PC-3 (cell line): ENCODE measurements around the gene PDE2A. TPM values are rescaled to one million over a fixed set of nuclear protein-coding genes. Genes with fewer than 3 reads are reported as not detected.

ENCODE experiments used
- ATAC-seq: fragments of 200-7000 bp; cut with Tn5 transposase; 2 replicates; pipeline ENCODE4 v1.9.1; 2020; ENCODE audit warnings: mild to moderate bottlenecking, moderate library complexity
- BruUV-seq: library from RNA; stranded (reverse); fragments of 400-500 nt; replicated peaks from 2 replicates; lab custom pipeline; 2021; lab: Mats Ljungman, UMichigan
- CTCF ChIA-PET: fragments of 300-600 bp; sonication (Branson Sonifier 250); formaldehyde crosslinking; loops from one replicate; lab custom pipeline; 2022; ENCODE audit warnings: antibody characterized with exemption; lab: Charles Lee
- POLR2A ChIA-PET: fragments of 300-600 bp; sonication (Branson Sonifier 250); formaldehyde crosslinking; loops from one replicate; lab custom pipeline; 2022; ENCODE audit warnings: antibody characterized with exemption; ENCODE audit not compliant: unreplicated experiment; lab: Charles Lee
- DNase-seq: peaks from one replicate; pipeline ENCODE4 v3.0.0-alpha.2; 2015
- H2AFZ ChIP-seq: fragments of 300-600 bp; sonication (generic); 2 replicates; pipeline ENCODE4 v1.6.0; 2016; ENCODE audit warnings: antibody characterized with exemption, low read length
- H3F3A ChIP-seq: fragments of 300-600 bp; sonication (generic); one replicate; pipeline ENCODE4 v1.6.0; 2017; ENCODE audit warnings: antibody characterized with exemption, low read length, control low read depth, mild to moderate bottlenecking; ENCODE audit not compliant: unreplicated experiment
- H3K27ac ChIP-seq: fragments of 300-600 bp; sonication (generic); 2 replicates; pipeline ENCODE4 v1.5.1; 2016; ENCODE audit warnings: mild to moderate bottlenecking, low read length
- H3K27me3 ChIP-seq: fragments of 300-600 bp; sonication (generic); 2 replicates; pipeline ENCODE4 v1.6.1; 2016; ENCODE audit warnings: low read length, mixed read lengths
- H3K36me3 ChIP-seq: fragments of 300-600 bp; sonication (generic); 2 replicates; pipeline ENCODE4 v1.6.1; 2016; ENCODE audit warnings: low read depth, mixed run types, low read length, mixed read lengths
- H3K4me1 ChIP-seq: fragments of 300-600 bp; sonication (generic); 2 replicates; pipeline ENCODE4 v1.5.1; 2016; ENCODE audit warnings: low read length; ENCODE audit not compliant: insufficient read depth
- H3K4me2 ChIP-seq: fragments of 300-600 bp; sonication (generic); 2 replicates; pipeline ENCODE4 v1.6.0; 2016; ENCODE audit warnings: low read length
- H3K4me3 ChIP-seq: fragments of 300-600 bp; sonication (generic); 2 replicates; pipeline ENCODE4 v1.5.1; 2016; ENCODE audit warnings: mild to moderate bottlenecking, low read length, mixed read lengths
- H3K79me2 ChIP-seq: fragments of 300-600 bp; sonication (generic); 2 replicates; pipeline ENCODE4 v1.6.1; 2017; ENCODE audit warnings: low read length, mixed read lengths
- H3K9ac ChIP-seq: fragments of 300-600 bp; sonication (generic); 2 replicates; pipeline ENCODE4 v1.6.0; 2016; ENCODE audit warnings: mild to moderate bottlenecking, low read length
- H3K9me2 ChIP-seq: fragments of 300-600 bp; sonication (generic); replicated peaks from 2 replicates; pipeline ENCODE4 v1.6.1; 2016; ENCODE audit warnings: mixed run types, low read length, mixed read lengths
- H3K9me3 ChIP-seq: fragments of 300-600 bp; sonication (generic); 2 replicates; pipeline ENCODE4 v1.6.1; 2016; ENCODE audit warnings: low read length, mixed read lengths
- H4K20me1 ChIP-seq: fragments of 300-600 bp; sonication (generic); 2 replicates; pipeline ENCODE4 v1.6.1; 2016; ENCODE audit warnings: low read length, mixed read lengths
- EZH2 ChIP-seq: fragments of 300-600 bp; sonication (generic); IDR thresholded peaks from one replicate; pipeline ENCODE4 v1.6.1; 2017; ENCODE audit warnings: antibody characterized with exemption, mild to moderate bottlenecking, low read length; ENCODE audit not compliant: unreplicated experiment
- EZH2phosphoT487 ChIP-seq: fragments of 300-600 bp; sonication (generic); IDR thresholded peaks from 2 replicates; pipeline ENCODE4 v1.6.1; 2018; ENCODE audit warnings: mild to moderate bottlenecking, antibody characterized with exemption, low read length, borderline replicate concordance
- intact Hi-C: fragments of 100-400 bp; cut with micrococcal nuclease; formaldehyde crosslinking; loops from 2 replicates; pipeline ENCODE4 v1.9.0; 2023
- total RNA-seq: library from RNA; depleted of rRNA; stranded (reverse); fragments of >200 nt; gene quantifications from 2 replicates; pipeline ENCODE4 v1.2.3, GENCODE V29; 2014
- TF ChIP-seq, protein P1 (sequence below): fragments of 300-600 bp; sonication (generic); conservative IDR thresholded peaks from 2 replicates; pipeline ENCODE4 v1.5.1; 2017; ENCODE audit warnings: antibody characterized with exemption, low read depth, mild to moderate bottlenecking, low read length

The PDE2A gene
- total RNA-seq, 1 experiment from 2014 or later, result 2.6 TPM

- H3K27me3 ChIP-seq, result peaks cover 24% of the 10 kb centered on the region; the same call in 1 of the 2 replicates
- H2AFZ ChIP-seq, result no peak overlapping the region
- intact Hi-C loops, result no loop called here
- H4K20me1 ChIP-seq, result no peaks in the 10 kb centered on the region
- no peaks in the 10 kb centered on the region for H3F3A ChIP-seq
- no peaks in the 10 kb centered on the region for H3K9me3 ChIP-seq
- H3K4me2 ChIP-seq, result no peak overlapping the region
- POLR2A ChIA-PET, result no interaction called here
- no peak overlapping the region for H3K27ac ChIP-seq
- no peak overlapping the region for H3K4me3 ChIP-seq
- no peak overlapping the region for H3K9ac ChIP-seq
- H3K36me3 ChIP-seq, result no peaks in the 10 kb centered on the region
- TF ChIP-seq, protein P1, sequence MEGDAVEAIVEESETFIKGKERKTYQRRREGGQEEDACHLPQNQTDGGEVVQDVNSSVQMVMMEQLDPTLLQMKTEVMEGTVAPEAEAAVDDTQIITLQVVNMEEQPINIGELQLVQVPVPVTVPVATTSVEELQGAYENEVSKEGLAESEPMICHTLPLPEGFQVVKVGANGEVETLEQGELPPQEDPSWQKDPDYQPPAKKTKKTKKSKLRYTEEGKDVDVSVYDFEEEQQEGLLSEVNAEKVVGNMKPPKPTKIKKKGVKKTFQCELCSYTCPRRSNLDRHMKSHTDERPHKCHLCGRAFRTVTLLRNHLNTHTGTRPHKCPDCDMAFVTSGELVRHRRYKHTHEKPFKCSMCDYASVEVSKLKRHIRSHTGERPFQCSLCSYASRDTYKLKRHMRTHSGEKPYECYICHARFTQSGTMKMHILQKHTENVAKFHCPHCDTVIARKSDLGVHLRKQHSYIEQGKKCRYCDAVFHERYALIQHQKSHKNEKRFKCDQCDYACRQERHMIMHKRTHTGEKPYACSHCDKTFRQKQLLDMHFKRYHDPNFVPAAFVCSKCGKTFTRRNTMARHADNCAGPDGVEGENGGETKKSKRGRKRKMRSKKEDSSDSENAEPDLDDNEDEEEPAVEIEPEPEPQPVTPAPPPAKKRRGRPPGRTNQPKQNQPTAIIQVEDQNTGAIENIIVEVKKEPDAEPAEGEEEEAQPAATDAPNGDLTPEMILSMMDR, result no peak
- TF ChIP-seq EZH2, result no peak
- TF ChIP-seq EZH2phosphoT487, result no peak
- H3K79me2 ChIP-seq, result no peaks in the 10 kb centered on the region
- no peaks in the 10 kb centered on the region for H3K9me2 ChIP-seq
- ATAC-seq (peak; percentile 24; the same call in 1 of the 2 replicates), DNase-seq (no peak)
- no peaks in the 10 kb centered on the region for H3K4me1 ChIP-seq
- no TSS peak for BruUV-seq
- CTCF ChIA-PET, result no interaction called here
Measured at GRCh38 chr11:72617080-72617762, 57.0 kb downstream of the PDE2A start.

- POLR2A ChIA-PET, result no interaction called here
- no peak overlapping the region for H3K9ac ChIP-seq
- no peak overlapping the region for H3K4me3 ChIP-seq
- intact Hi-C loops, result no loop called here
- no peaks in the 10 kb centered on the region for H3K9me2 ChIP-seq
- H3K4me2 ChIP-seq, result no peak overlapping the region
- DNase-seq, result no peak
- no TSS peak for BruUV-seq
- H3K27ac ChIP-seq, result no peak overlapping the region
- ATAC-seq, result no peak
- CTCF ChIA-PET, result no interaction called here
- no peaks in the 10 kb centered on the region for H3K79me2 ChIP-seq
- H3K36me3 ChIP-seq, result no peaks in the 10 kb centered on the region
- no peaks in the 10 kb centered on the region for H4K20me1 ChIP-seq
- H3K9me3 ChIP-seq, result no peaks in the 10 kb centered on the region
- H3K4me1 ChIP-seq, result no peaks in the 10 kb centered on the region
- no peak overlapping the region for H2AFZ ChIP-seq
- TF ChIP-seq, protein P1, result no peak
- TF ChIP-seq EZH2, result no peak
- TF ChIP-seq EZH2phosphoT487, result no peak
- H3K27me3 ChIP-seq, result peaks cover 19% of the 10 kb centered on the region; the same call in 1 of the 2 replicates
- H3F3A ChIP-seq, result no peaks in the 10 kb centered on the region
Measured at GRCh38 chr11:72616655-72617054, 57.6 kb downstream of the PDE2A start.

DNA sequence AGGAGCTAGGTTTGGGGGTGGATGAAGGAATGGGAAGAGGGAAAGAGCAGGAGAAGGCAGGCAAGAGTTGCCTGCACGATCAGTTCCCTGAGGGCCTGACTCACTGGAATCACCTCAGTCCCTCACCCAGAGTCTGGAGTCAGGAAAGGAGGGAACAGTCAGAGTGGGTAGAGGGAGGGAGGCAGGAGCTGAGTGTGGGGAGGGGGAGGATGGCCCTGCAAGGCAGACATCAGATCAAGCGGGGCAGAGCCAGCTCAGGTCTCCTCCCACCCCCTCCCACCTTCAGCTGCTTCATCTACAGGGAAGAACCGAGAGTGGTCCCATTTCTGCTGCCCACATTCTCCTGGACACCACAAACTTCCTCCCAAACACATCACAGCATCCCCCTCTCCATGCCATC is 58.9 kb downstream of the PDE2A start:
- H3K9ac ChIP-seq, result no peak overlapping the region
- H3K79me2 ChIP-seq, result no peaks in the 10 kb centered on the region
- intact Hi-C loops, result no loop called here
- no peaks in the 10 kb centered on the region for H3K4me1 ChIP-seq
- no peak for DNase-seq
- H3F3A ChIP-seq, result no peaks in the 10 kb centered on the region
- no peak overlapping the region for H3K4me2 ChIP-seq
- H3K27ac ChIP-seq, result no peak overlapping the region
- no TSS peak for BruUV-seq
- H3K9me2 ChIP-seq, result no peaks in the 10 kb centered on the region
- TF ChIP-seq EZH2phosphoT487, result no peak
- TF ChIP-seq, protein P1, result no peak
- no peak for TF ChIP-seq EZH2
- H2AFZ ChIP-seq, result no peak overlapping the region
- no peak for ATAC-seq
- ChIA-PET CTCF (no interaction called here), POLR2A (no interaction called here)
- H3K36me3 ChIP-seq, result no peaks in the 10 kb centered on the region
- no peak overlapping the region for H3K4me3 ChIP-seq
- no peaks in the 10 kb centered on the region for H3K9me3 ChIP-seq
- H4K20me1 ChIP-seq, result no peaks in the 10 kb centered on the region
- peaks cover 17% of the 10 kb centered on the region; the same call in 1 of the 2 replicates for H3K27me3 ChIP-seq
